RWPE2 (cell line): Measurements from ENCODE around the gene CDK5.
A peak's percentile ranks its signal among the peaks of the same experiment; 100 is the strongest.

ENCODE experiments used
- ATAC-seq: fragments of 200-7000 bp; cut with Tn5 transposase; 3 replicates; pipeline ENCODE4 v1.9.1; 2021; ENCODE audit warnings: low read depth
- DNase-seq: peaks from one replicate; pipeline ENCODE4 v3.0.0-alpha.2; 2020; ENCODE audit warnings: low spot score
- H3K27ac ChIP-seq: fragments of 450-650 bp; 2 replicates; pipeline ENCODE4 v1.5.1; 2017; ENCODE audit warnings: mild to moderate bottlenecking; ENCODE audit not compliant: poor library complexity, severe bottlenecking
- H3K27me3 ChIP-seq: fragments of 250-450 bp; sonication (Bioruptor Pico); 2 replicates; pipeline ENCODE4 v1.5.1; 2021; ENCODE audit warnings: mild to moderate bottlenecking, moderate library complexity; ENCODE audit not compliant: insufficient read depth, poor library complexity, severe bottlenecking
- H3K36me3 ChIP-seq: fragments of 250-450 bp; sonication (Bioruptor Pico); 2 replicates; pipeline ENCODE4 v1.5.1; 2020; ENCODE audit warnings: low read depth, mild to moderate bottlenecking, moderate library complexity
- H3K4me1 ChIP-seq: fragments of 250-450 bp; sonication (Bioruptor Pico); 2 replicates; pipeline ENCODE4 v1.5.1; 2021; ENCODE audit warnings: mild to moderate bottlenecking, moderate library complexity; ENCODE audit not compliant: insufficient read depth, poor library complexity, severe bottlenecking
- H3K4me3 ChIP-seq: fragments of 250-450 bp; sonication (Bioruptor Pico); 2 replicates; pipeline ENCODE4 v1.5.1; 2021; ENCODE audit warnings: mild to moderate bottlenecking, moderate library complexity; ENCODE audit not compliant: severe bottlenecking
- H3K9me3 ChIP-seq: fragments of 250-450 bp; sonication (Bioruptor Pico); 2 replicates; pipeline ENCODE4 v1.5.1; 2021; ENCODE audit warnings: mild to moderate bottlenecking, moderate library complexity; ENCODE audit not compliant: severe bottlenecking
- TF ChIP-seq, protein P1 (sequence below): fragments of 450-650 bp; IDR thresholded peaks from one replicate; pipeline ENCODE4 v1.5.1; 2017; ENCODE audit warnings: mild to moderate bottlenecking, moderate library complexity; ENCODE audit not compliant: poor library complexity, severe bottlenecking

CDK5 gene

DNA sequence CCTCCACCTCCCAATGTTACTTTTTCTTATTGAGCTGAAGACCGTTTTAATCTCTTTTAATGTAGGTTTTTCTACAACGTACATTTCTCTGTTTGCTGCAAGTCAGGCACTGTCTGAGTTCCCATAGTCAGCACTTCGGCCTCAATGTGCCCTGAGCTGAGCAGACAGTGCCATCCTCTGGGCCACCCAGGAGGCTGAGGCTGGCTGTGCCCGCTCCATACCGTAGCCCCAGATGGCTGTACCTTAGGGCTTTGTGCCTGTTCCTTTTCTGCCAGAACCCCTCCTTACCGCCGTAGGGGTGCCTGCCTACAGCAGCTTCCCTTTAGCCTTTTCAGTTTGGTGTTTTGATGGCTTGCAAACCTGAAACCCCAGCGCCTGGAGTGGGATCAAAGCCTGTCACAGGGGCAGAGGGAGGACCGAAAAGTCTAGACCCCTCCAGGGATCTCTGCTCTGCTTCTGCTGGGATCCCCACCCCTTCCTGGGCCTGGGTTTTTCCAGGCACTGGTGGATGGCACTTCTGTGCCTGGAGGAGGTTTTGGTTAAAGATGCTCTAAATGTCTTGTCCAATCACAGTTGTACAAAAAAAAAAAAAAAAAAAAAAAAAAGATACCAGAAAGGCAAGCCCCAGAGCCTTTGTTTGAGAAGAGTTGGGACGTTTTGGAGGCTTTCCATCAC, 37.6 kb upstream of the CDK5 start:
- H3K27me3 ChIP-seq: no peaks in the 10 kb centered on the region
- peaks cover 39% of the 10 kb centered on the region for H3K36me3 ChIP-seq
- TF ChIP-seq, protein P1, sequence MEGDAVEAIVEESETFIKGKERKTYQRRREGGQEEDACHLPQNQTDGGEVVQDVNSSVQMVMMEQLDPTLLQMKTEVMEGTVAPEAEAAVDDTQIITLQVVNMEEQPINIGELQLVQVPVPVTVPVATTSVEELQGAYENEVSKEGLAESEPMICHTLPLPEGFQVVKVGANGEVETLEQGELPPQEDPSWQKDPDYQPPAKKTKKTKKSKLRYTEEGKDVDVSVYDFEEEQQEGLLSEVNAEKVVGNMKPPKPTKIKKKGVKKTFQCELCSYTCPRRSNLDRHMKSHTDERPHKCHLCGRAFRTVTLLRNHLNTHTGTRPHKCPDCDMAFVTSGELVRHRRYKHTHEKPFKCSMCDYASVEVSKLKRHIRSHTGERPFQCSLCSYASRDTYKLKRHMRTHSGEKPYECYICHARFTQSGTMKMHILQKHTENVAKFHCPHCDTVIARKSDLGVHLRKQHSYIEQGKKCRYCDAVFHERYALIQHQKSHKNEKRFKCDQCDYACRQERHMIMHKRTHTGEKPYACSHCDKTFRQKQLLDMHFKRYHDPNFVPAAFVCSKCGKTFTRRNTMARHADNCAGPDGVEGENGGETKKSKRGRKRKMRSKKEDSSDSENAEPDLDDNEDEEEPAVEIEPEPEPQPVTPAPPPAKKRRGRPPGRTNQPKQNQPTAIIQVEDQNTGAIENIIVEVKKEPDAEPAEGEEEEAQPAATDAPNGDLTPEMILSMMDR: no peak
- no peak for DNase-seq
- no peaks in the 10 kb centered on the region for H3K9me3 ChIP-seq
- no peaks in the 10 kb centered on the region for H3K4me1 ChIP-seq
- ATAC-seq: 0 out of 3 replicates have a peak, but pooled peaks have one; percentile 12
- no peak overlapping the region for H3K4me3 ChIP-seq
- no peak overlapping the region for H3K27ac ChIP-seq

DNA sequence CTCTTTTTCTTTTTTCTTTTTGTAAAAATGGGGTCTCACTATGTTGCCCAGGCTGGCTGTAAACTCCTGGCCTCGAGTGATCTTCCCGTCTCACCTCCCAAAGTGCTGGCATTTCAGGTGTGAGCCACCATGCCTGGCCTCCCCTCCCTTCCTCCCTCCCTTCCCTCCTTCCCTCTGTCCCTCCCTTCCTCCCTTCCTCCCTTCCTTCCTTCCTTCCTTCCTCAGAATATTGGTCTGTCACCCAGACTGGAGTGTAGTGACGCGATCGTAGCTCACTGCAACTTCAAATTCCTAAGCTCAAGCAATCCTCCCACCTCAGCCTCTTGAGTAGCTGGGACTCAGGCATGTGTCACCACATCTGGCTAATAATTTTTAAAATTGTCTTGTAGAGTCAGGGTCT, 37.0 kb upstream of the CDK5 start:
- no peak overlapping the region for H3K27ac ChIP-seq
- H3K4me1 ChIP-seq: no peaks in the 10 kb centered on the region
- ATAC-seq (no peak), DNase-seq (no peak)
- H3K27me3 ChIP-seq: no peaks in the 10 kb centered on the region
- no peak overlapping the region for H3K4me3 ChIP-seq
- H3K36me3 ChIP-seq: peaks cover 39% of the 10 kb centered on the region
- no peaks in the 10 kb centered on the region for H3K9me3 ChIP-seq
- TF ChIP-seq, protein P1: no peak

DNA sequence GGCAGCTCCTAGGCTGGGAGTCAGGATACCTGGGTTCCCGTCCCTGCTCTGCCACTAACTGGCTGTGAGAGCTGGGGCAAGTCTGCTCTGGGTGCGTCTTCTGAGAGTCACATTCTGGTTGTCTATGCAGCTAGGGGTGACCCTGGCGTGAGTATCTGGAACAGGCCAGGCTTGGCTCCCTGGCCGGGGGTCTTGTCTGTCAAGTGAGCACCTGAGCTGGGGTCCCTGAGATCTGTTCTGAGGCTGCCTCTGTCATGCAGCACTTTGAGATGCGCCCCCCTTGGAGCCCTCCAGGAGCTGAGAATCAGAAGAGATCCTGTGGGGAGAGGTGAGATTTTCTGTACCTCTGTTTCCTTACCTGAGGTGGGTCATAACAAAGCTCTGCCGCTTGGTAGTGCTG, 36.1 kb upstream of the CDK5 start:
- TF ChIP-seq, protein P1: no peak
- ATAC-seq: no peak
- no peak overlapping the region for H3K4me3 ChIP-seq

DNA sequence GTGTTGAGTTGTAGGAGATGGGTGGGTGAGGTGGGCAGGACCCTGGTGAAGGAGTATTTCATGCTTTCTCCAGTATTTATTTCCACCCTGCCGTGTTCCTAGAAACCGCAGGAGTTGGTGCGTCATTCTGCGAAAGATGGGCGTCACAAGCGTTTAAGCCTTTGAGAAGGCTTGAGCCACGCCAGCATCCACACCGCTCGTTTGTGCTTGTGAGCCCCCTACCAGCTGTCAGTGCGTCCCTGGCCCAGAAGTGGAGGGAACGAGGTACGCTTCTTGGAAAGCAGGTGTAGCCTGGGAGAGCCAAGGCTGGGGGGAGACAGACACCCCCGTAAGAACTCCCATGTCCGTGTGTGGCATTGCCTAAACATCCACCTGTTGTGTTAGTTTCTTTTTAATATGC, 34.3 kb upstream of the CDK5 start:
- H3K36me3 ChIP-seq: peaks cover 34% of the 10 kb centered on the region
- ATAC-seq: no peak
- no peak for DNase-seq
- H3K27ac ChIP-seq: no peak overlapping the region
- TF ChIP-seq, protein P1: no peak
- H3K9me3 ChIP-seq: no peaks in the 10 kb centered on the region
- H3K27me3 ChIP-seq: no peaks in the 10 kb centered on the region
- H3K4me3 ChIP-seq: no peak overlapping the region
- peaks cover 3% of the 10 kb centered on the region for H3K4me1 ChIP-seq

More for the DNA sequence above, 36.1 kb upstream of the CDK5 start:
- DNase-seq: peak; percentile 51
- no peak overlapping the region for H3K27ac ChIP-seq
- no peaks in the 10 kb centered on the region for H3K9me3 ChIP-seq
- H3K36me3 ChIP-seq: peaks cover 39% of the 10 kb centered on the region
- no peaks in the 10 kb centered on the region for H3K4me1 ChIP-seq
- H3K27me3 ChIP-seq: no peaks in the 10 kb centered on the region

DNA sequence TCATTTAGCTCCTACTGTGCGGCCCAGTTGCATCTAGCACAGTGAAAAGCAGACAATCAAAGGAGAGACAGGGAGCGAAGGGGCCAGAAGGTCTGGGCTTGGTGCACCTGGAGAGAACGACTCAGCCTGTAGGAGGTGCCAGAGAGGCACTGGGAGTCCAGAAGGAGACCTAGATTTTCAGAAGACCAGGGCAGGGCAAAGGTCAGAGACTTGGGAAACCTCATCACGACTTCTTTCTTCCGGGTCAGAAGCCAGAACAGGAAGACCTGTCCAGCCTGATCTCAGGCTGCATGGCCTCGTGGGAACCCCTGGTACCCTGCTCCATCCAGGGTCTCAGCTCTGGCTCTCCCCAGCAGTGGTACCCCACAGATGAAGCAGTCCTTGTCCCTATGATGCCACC, 33.7 kb upstream of the CDK5 start:
- no peak for ATAC-seq
- H3K27ac ChIP-seq: no peak overlapping the region
- no peak overlapping the region for H3K4me3 ChIP-seq
- H3K9me3 ChIP-seq: no peaks in the 10 kb centered on the region
- DNase-seq: no peak
- no peaks in the 10 kb centered on the region for H3K27me3 ChIP-seq
- peaks cover 34% of the 10 kb centered on the region for H3K36me3 ChIP-seq
- H3K4me1 ChIP-seq: peaks cover 3% of the 10 kb centered on the region
- TF ChIP-seq, protein P1: peak; percentile 26
